Testis (tissue), 3 donors: Measurements from ENCODE around the gene MMD2. TPM values are rescaled to one million over a fixed set of nuclear protein-coding genes. Genes with fewer than 3 reads are reported as not detected.

ENCODE experiments used
- DNase-seq: peaks from one replicate; pipeline ENCODE4 v3.0.0-alpha.2; 2019
- H3K27ac ChIP-seq, 2 donors: fragments of 200-600 bp; sonication (generic); one replicate each; pipeline ENCODE4 v1.5.1; 2019
- H3K27me3 ChIP-seq: fragments of 200-600 bp; sonication (generic); one replicate; pipeline ENCODE4 v1.5.1; 2019
- H3K36me3 ChIP-seq: fragments of 200-600 bp; sonication (generic); one replicate; pipeline ENCODE4 v1.5.1; 2017; ENCODE audit warnings: low read depth; ENCODE audit errors: missing control alignments
- H3K4me1 ChIP-seq: fragments of 200-600 bp; sonication (generic); one replicate; pipeline ENCODE4 v1.5.1; 2019
- H3K4me3 ChIP-seq, 2 donors: fragments of 200-600 bp; sonication (generic); one replicate each; pipeline ENCODE4 v1.5.1; 2017 to 2019
- H3K9me3 ChIP-seq: fragments of 200-600 bp; sonication (generic); one replicate; pipeline ENCODE4 v1.5.1; 2017
- CTCF ChIP-seq, 3 experiments: fragments of 450-650 bp in 2 of 3; fragments of 200-600 bp in 1 of 3; sonication (generic) in 1 of 3; IDR thresholded peaks; one replicate each; pipeline ENCODE4 v1.5.1; 2016 to 2019; ENCODE audit warnings: antibody characterized with exemption in 3 of 3, mild to moderate bottlenecking in 2 of 3, moderate library complexity in 1 of 3
- POLR2A ChIP-seq: fragments of 450-650 bp; IDR thresholded peaks from one replicate; pipeline ENCODE4 v1.6.1; 2017; ENCODE audit warnings: antibody characterized with exemption, mild to moderate bottlenecking, moderate library complexity
- WGBS, 2 donors: methylation state at CpG; one replicate each; pipeline ENCODE4 v1.1.5; 2018; 5-methylcytosine and 5-hydroxymethylcytosine counted together
- intact Hi-C: fragments of 100-400 bp; cut with DNase I; formaldehyde crosslinking; loops from one replicate; pipeline ENCODE4 v1.15.1; 2023; ENCODE audit warnings: low total_unique reads
- polyA plus RNA-seq: library from polyadenylated mRNA; stranded (reverse); fragments of 350-450 nt; fragmentation: Illumina TruSeq; extraction: RNeasy Lipid Tissue Mini Kit (QIAGEN cat#74804); gene quantifications from one replicate; pipeline ENCODE4 v1.2.3, GENCODE V29; 2014; ENCODE audit warnings: low read depth, low replicate concordance; ENCODE audit not compliant: insufficient read depth
- total RNA-seq, 2 donors: library from RNA; depleted of rRNA; stranded (reverse); fragments of >200 nt; gene quantifications; one replicate each; pipeline ENCODE4 v1.2.3, GENCODE V29; 2016

The MMD2 gene
- total and polyA plus RNA-seq, 3 donors from 2014 or later: 20.4 to 32.0 (median 21.6) TPM

GRCh38 chr7:4965295-4966022 is 6.5 kb upstream of the MMD2 start:
- H3K9me3 ChIP-seq: no peaks in the 10 kb centered on the region
- intact Hi-C loops: no loop called here
- H3K27me3 ChIP-seq: no peaks in the 10 kb centered on the region
- H3K4me1 ChIP-seq: peaks cover 20% of the 10 kb centered on the region
- H3K4me3 ChIP-seq: no peak overlapping the region
- peak; percentile 12 for DNase-seq
- H3K27ac ChIP-seq: peak overlapping the region; percentile 25 to 30
- WGBS, 2 donors: 79 to 82% methylated on average over 11 of the region's 11 CpGs
- no peak for TF ChIP-seq CTCF (IDR thresholded peaks at IDR 0.05)
- TF ChIP-seq POLR2A: no peak
- no peaks in the 10 kb centered on the region for H3K36me3 ChIP-seq

- no peaks in the 10 kb centered on the region for H3K27me3 ChIP-seq
- intact Hi-C loops: no loop called here
- H3K36me3 ChIP-seq: no peaks in the 10 kb centered on the region
- H3K4me3 ChIP-seq: no peak overlapping the region
- H3K9me3 ChIP-seq: no peaks in the 10 kb centered on the region
- TF ChIP-seq POLR2A: no peak
- no peak for TF ChIP-seq CTCF (IDR thresholded peaks at IDR 0.05)
- WGBS, 2 donors: 30 to 37% methylated on average over 11 of the region's 11 CpGs
- H3K4me1 ChIP-seq: peaks cover 20% of the 10 kb centered on the region
- peak; percentile 78 for DNase-seq
- peak overlapping the region; percentile 24 to 25 for H3K27ac ChIP-seq
These were observed 5.5 kb upstream of the MMD2 start for GRCh38 chr7:4964506-4964905.

GRCh38 chr7:4962872-4963775 is 4.1 kb upstream of the MMD2 start:
- no peak for TF ChIP-seq CTCF (IDR thresholded peaks at IDR 0.05)
- 63 to 79% methylated on average over 19 of the region's 19 CpGs for WGBS, 2 donors
- no peaks in the 10 kb centered on the region for H3K27me3 ChIP-seq
- peaks cover 20% of the 10 kb centered on the region for H3K4me1 ChIP-seq
- H3K9me3 ChIP-seq: no peaks in the 10 kb centered on the region
- H3K4me3 ChIP-seq: no peak overlapping the region
- H3K36me3 ChIP-seq: no peaks in the 10 kb centered on the region
- H3K27ac ChIP-seq: peak overlapping the region in 1 of 2 donors; percentile 4
- peak; percentile 18 for DNase-seq
- intact Hi-C loops: no loop called here

- Histone ChIP-seq H3K4me3 (no peak overlapping the region), H3K27me3 (no peaks in the 10 kb centered on the region), H3K9me3 (no peaks in the 10 kb centered on the region), H3K4me1 (peaks cover 20% of the 10 kb centered on the region), H3K27ac (no peak overlapping the region), H3K36me3 (no peaks in the 10 kb centered on the region)
- intact Hi-C loops: no loop called here
- WGBS, 2 donors: 63 to 68% methylated on average over 7 to 10 of the region's 10 CpGs
- DNase-seq: peak; percentile 57
- no peak for TF ChIP-seq POLR2A
- TF ChIP-seq CTCF (IDR thresholded peaks at IDR 0.05): no peak
These were observed 1.4 kb upstream of the MMD2 start for GRCh38 chr7:4960363-4960762.
